ENCODE measurements around the gene RALA.

GRCh38 chr7:39727231-39728012 lies 104.0 kb downstream of the RALA start:
- TF ChIP-seq CTCF (conservative IDR thresholded peaks at IDR 0.05 in 1 of 2, IDR thresholded peaks at IDR 0.05 in 1 of 2; ENCODE audit: extremely low read depth in 1 of 2, insufficient read depth in 1 of 2, low read depth in 1 of 2, low read length in 2 of 2) (no peak), EZH2 (IDR thresholded peaks at IDR 0.05; ENCODE audit: borderline replicate concordance, low read length) (no peak)

Data from mammary epithelial cell (primary cell).